Lower leg skin (tissue), 3 donors: ENCODE measurements around the gene FN1.

Experiments
- CTCF ChIP-seq, 3 donors: fragments of 450-650 bp; IDR thresholded peaks; one replicate each; pipeline ENCODE4 v1.5.1; 2016; ENCODE audit warnings: antibody characterized with exemption in 3 of 3, mild to moderate bottlenecking in 3 of 3, moderate library complexity in 2 of 3
- POLR2A ChIP-seq, 2 donors: fragments of 450-650 bp; IDR thresholded peaks; one replicate each; pipeline ENCODE4 v1.6.1; 2016 to 2017; ENCODE audit warnings: antibody characterized with exemption in 2 of 2, mild to moderate bottlenecking in 1 of 2, moderate library complexity in 1 of 2

GRCh38 chr2:215451012-215451756, 15.3 kb upstream of the FN1 start:
- TF ChIP-seq CTCF (IDR thresholded peaks at IDR 0.05) (no peak), POLR2A (IDR thresholded peaks at IDR 0.05) (no peak)
